GM21423 (cell line): ENCODE results near the gene PPP3R2.
A peak's percentile ranks its signal among the peaks of the same experiment; 100 is the strongest.
"Not testable (repeated sequence)": the region's sequence is repeated elsewhere in the genome, so short reads cannot be mapped to it uniquely, and the experiment has no call there.

Experiments used
- ATAC-seq: cut with Tn5 transposase; IDR thresholded peaks from one replicate; pipeline ENCODE4 v1.9.1; 2021; ENCODE audit warnings: mild to moderate bottlenecking, moderate library complexity; ENCODE audit not compliant: unreplicated experiment

Gene PPP3R2

GRCh38 chr9:101590074-101590473 lies 4.7 kb downstream of the PPP3R2 start:
- ATAC-seq, result not testable (repeated sequence)

GRCh38 chr9:101587332-101588043 lies 7.3 kb downstream of the PPP3R2 start:
- ATAC-seq, result no peak

GRCh38 chr9:101586651-101587050 lies 8.1 kb downstream of the PPP3R2 start:
- ATAC-seq, result peak; percentile 90

GRCh38 chr9:101585740-101586139 lies 9.0 kb downstream of the PPP3R2 start:
- no peak for ATAC-seq

- ATAC-seq, result no peak
Measured at GRCh38 chr9:101582553-101582952, 12.2 kb downstream of the PPP3R2 start.

- ATAC-seq, result no peak
Measured at GRCh38 chr9:101579711-101580545, 14.8 kb downstream of the PPP3R2 start.

- ATAC-seq, result peak; percentile 63
Measured at GRCh38 chr9:101578378-101578777, 16.4 kb downstream of the PPP3R2 start.

GRCh38 chr9:101574731-101575333 lies 19.9 kb downstream of the PPP3R2 start:
- ATAC-seq, result no peak

GRCh38 chr9:101572316-101572715 lies 22.5 kb downstream of the PPP3R2 start:
- ATAC-seq, result no peak

- ATAC-seq, result no peak
Measured at GRCh38 chr9:101571114-101571513, 23.7 kb downstream of the PPP3R2 start.

GRCh38 chr9:101569741-101570501 lies 24.8 kb downstream of the PPP3R2 start:
- no peak for ATAC-seq

- no peak for ATAC-seq
Measured at GRCh38 chr9:101567725-101568350, 26.9 kb downstream of the PPP3R2 start.

- peak; percentile 67 for ATAC-seq
Measured at GRCh38 chr9:101566904-101567724, 27.7 kb downstream of the PPP3R2 start.

GRCh38 chr9:101564252-101564651 lies 30.5 kb downstream of the PPP3R2 start:
- no peak for ATAC-seq

GRCh38 chr9:101562966-101563365 lies 31.8 kb downstream of the PPP3R2 start:
- ATAC-seq, result no peak

GRCh38 chr9:101561740-101562139 lies 33.0 kb downstream of the PPP3R2 start:
- no peak for ATAC-seq

GRCh38 chr9:101549472-101550098 lies 45.2 kb downstream of the PPP3R2 start:
- ATAC-seq, result not testable (repeated sequence)

- no peak for ATAC-seq
Measured at GRCh38 chr9:101543098-101543735, 51.6 kb downstream of the PPP3R2 start.
